ENCODE measurements around the gene SPOCK3.

SPOCK3 gene

GRCh38 chr4:166816890-166817289 lies 417.4 kb downstream of the SPOCK3 start:
- no peaks in the 10 kb centered on the region for H3K9me3 Mint-ChIP-seq
- peak overlapping the region in 1 of 3 experiments; percentile 9 for H3K27ac Mint-ChIP-seq
- no peaks in the 10 kb centered on the region for H3K4me1 Mint-ChIP-seq
- H3K27me3 Mint-ChIP-seq (ENCODE audit: low read depth), result no peaks in the 10 kb centered on the region
- H3K4me3 Mint-ChIP-seq, result no peak overlapping the region
- no peak for TF ChIP-seq CTCF (IDR thresholded peaks at IDR 0.05; ENCODE audit: unreplicated experiment in 3 of 3)
- no peaks in the 10 kb centered on the region for H3K36me3 Mint-ChIP-seq (ENCODE audit: low read depth)

DNA sequence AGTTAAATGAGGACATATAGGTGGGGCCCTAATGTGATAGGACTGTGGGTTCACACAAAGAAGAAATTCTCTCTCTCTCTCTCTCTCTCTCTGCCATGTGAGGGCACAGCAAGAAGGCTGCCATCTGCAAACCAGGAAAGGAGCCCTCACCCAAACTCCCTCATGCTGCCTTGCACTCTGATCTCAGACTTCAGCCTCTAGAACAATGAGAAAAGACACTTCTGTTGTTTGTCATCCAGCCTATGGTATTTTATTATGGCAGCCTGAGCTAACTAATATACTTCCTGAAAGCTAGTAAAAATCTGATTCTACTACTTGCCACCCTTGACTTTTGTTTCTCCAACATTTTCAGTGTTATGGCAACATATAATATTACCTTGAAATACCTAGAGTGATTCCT lies 425.9 kb downstream of the SPOCK3 start:
- no peaks in the 10 kb centered on the region for H3K9me3 Mint-ChIP-seq
- TF ChIP-seq CTCF (IDR thresholded peaks at IDR 0.05; ENCODE audit: unreplicated experiment in 3 of 3), result no peak
- no peak overlapping the region for H3K27ac Mint-ChIP-seq
- H3K27me3 Mint-ChIP-seq (ENCODE audit: low read depth), result no peaks in the 10 kb centered on the region
- H3K36me3 Mint-ChIP-seq (ENCODE audit: low read depth), result no peaks in the 10 kb centered on the region
- H3K4me3 Mint-ChIP-seq, result no peak overlapping the region
- H3K4me1 Mint-ChIP-seq, result no peaks in the 10 kb centered on the region

GRCh38 chr4:166802346-166802745 lies 431.9 kb downstream of the SPOCK3 start:
- Mint-ChIP-seq H3K4me3 (no peak overlapping the region), H3K9me3 (no peaks in the 10 kb centered on the region), H3K27ac (peak overlapping the region in 1 of 3 experiments; percentile 44), H3K36me3 (ENCODE audit: low read depth) (no peaks in the 10 kb centered on the region), H3K4me1 (peaks cover 6% of the 10 kb centered on the region), H3K27me3 (ENCODE audit: low read depth) (no peaks in the 10 kb centered on the region)
- no peak for TF ChIP-seq CTCF (IDR thresholded peaks at IDR 0.05; ENCODE audit: unreplicated experiment in 3 of 3)

GRCh38 chr4:166798126-166798525 lies 436.2 kb downstream of the SPOCK3 start:
- H3K27me3 Mint-ChIP-seq (ENCODE audit: low read depth), result no peaks in the 10 kb centered on the region
- peaks cover 6% of the 10 kb centered on the region for H3K4me1 Mint-ChIP-seq
- no peaks in the 10 kb centered on the region for H3K9me3 Mint-ChIP-seq
- TF ChIP-seq CTCF (IDR thresholded peaks at IDR 0.05; ENCODE audit: unreplicated experiment in 3 of 3), result no peak
- H3K27ac Mint-ChIP-seq, result no peak overlapping the region
- no peak overlapping the region for H3K4me3 Mint-ChIP-seq
- no peaks in the 10 kb centered on the region for H3K36me3 Mint-ChIP-seq (ENCODE audit: low read depth)

DNA sequence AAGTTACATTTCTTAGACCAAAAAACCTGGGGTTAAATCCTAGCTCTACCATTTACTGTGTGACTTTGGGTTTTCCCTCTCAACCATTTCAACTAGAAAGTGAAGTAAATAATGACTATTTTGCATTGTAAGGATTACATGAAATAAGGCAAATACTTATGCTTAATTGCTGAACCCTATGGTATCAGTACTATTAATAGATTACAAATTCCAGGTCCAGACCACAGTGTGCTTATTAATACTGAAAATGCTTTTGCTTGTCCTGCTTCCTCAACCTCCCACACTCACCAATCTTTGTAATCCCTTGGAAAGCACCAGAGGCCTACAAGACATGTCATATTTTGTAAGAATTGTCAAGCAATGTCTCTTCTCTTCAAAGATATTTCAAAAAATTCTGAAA lies 456.5 kb downstream of the SPOCK3 start:
- Mint-ChIP-seq H3K27me3 (ENCODE audit: low read depth) (no peaks in the 10 kb centered on the region), H3K4me3 (no peak overlapping the region), H3K9me3 (no peaks in the 10 kb centered on the region), H3K4me1 (no peaks in the 10 kb centered on the region), H3K27ac (no peak overlapping the region), H3K36me3 (ENCODE audit: low read depth) (peaks cover 8% of the 10 kb centered on the region)
- no peak for TF ChIP-seq CTCF (IDR thresholded peaks at IDR 0.05; ENCODE audit: unreplicated experiment in 3 of 3)

- Mint-ChIP-seq H3K4me1 (no peaks in the 10 kb centered on the region), H3K27ac (no peak overlapping the region), H3K9me3 (peaks cover 31% of the 10 kb centered on the region), H3K27me3 (ENCODE audit: low read depth) (no peaks in the 10 kb centered on the region), H3K4me3 (no peak overlapping the region), H3K36me3 (ENCODE audit: low read depth) (peaks cover 17% of the 10 kb centered on the region)
- no peak for TF ChIP-seq CTCF (IDR thresholded peaks at IDR 0.05; ENCODE audit: unreplicated experiment in 3 of 3)
These were observed 471.3 kb downstream of the SPOCK3 start for GRCh38 chr4:166763018-166763417.

Data from nephron (organoid).